Activated naive CD4-positive, alpha-beta T cell treated with anti-CD3 and anti-CD28 coated beads, Interleukin-2, amount 10 ng/mL, durations not matched to agents 7 days and 5 days (primary cell): ENCODE results near the gene C6orf47.

Experiments
- CTCF ChIA-PET: fragments of 350-600 bp; sonication (Branson Sonifier 250); formaldehyde crosslinking; loops from one replicate; lab custom pipeline; 2021; ENCODE audit warnings: antibody characterized with exemption; lab: Charles Lee
- DNase-seq: peaks from one replicate; pipeline ENCODE4 v3.0.0-alpha.2; 2020
- H3K27ac Mint-ChIP-seq: one replicate; pipeline ENCODE4 v1.8.0; 2021; ENCODE audit warnings: mild to moderate bottlenecking, moderate library complexity, mixed read lengths
- H3K27me3 Mint-ChIP-seq: one replicate; pipeline ENCODE4 v1.8.0; 2021; ENCODE audit warnings: mild to moderate bottlenecking, mixed read lengths
- H3K36me3 Mint-ChIP-seq: one replicate; pipeline ENCODE4 v1.8.0; 2021; ENCODE audit warnings: mixed read lengths
- H3K4me1 Mint-ChIP-seq: one replicate; pipeline ENCODE4 v1.8.0; 2021; ENCODE audit warnings: mixed read lengths
- H3K4me3 Mint-ChIP-seq: one replicate; pipeline ENCODE4 v1.8.0; 2021; ENCODE audit warnings: mild to moderate bottlenecking, moderate library complexity, mixed read lengths
- H3K9me3 Mint-ChIP-seq: one replicate; pipeline ENCODE4 v1.8.0; 2021; ENCODE audit warnings: mixed read lengths

Gene C6orf47

DNA sequence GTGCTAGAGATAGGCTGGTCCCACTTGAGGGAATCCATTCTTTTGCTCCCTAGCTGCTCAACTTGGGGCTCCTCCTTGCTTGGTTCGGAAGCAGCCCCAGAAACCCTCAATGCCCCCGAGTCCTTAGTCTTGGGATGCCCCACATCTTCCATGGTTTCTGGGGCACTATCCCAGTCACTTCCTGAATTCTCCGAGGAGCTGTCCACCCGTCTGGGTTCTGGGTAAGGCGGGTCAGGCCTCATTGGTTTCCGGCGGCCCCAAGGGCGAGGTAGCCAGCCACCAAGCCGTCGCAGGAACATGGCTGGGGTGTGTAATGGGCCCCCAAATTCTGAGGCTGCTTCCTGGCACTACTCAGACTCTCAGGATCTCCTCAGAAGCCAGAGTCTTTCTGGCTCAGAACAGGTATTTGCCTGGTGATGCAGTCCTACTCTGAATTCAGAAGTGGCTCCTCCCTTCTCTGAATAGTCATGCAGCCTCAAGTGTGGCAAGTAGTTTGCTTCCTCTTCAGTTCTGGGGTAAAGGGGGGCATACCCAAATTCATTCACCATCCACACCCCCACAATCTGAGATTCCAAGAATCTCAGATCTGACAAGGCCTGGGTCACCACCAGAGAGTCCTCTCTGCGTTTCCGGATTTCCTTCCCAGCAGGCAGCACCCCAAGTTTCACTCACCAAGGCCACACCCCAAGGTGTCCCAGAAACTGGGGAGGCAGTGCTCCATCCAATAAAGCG lies 763 bp downstream of the C6orf47 start:
- peaks cover 72% of the 10 kb centered on the region for H3K36me3 Mint-ChIP-seq
- peak overlapping the region; percentile 90 for H3K4me3 Mint-ChIP-seq
- peaks cover 92% of the 10 kb centered on the region for H3K4me1 Mint-ChIP-seq
- no peaks in the 10 kb centered on the region for H3K27me3 Mint-ChIP-seq
- H3K27ac Mint-ChIP-seq: peak overlapping the region; percentile 92
- H3K9me3 Mint-ChIP-seq: no peaks in the 10 kb centered on the region
- CTCF ChIA-PET: interaction anchor here (0.8 to 1.5 kb wide), 3 partner anchors 170 to 260 kb away, joined by 3 to 4 read pairs (median 3); no protein-coding TSS in a partner anchor
- peak; percentile 62 for DNase-seq

DNA sequence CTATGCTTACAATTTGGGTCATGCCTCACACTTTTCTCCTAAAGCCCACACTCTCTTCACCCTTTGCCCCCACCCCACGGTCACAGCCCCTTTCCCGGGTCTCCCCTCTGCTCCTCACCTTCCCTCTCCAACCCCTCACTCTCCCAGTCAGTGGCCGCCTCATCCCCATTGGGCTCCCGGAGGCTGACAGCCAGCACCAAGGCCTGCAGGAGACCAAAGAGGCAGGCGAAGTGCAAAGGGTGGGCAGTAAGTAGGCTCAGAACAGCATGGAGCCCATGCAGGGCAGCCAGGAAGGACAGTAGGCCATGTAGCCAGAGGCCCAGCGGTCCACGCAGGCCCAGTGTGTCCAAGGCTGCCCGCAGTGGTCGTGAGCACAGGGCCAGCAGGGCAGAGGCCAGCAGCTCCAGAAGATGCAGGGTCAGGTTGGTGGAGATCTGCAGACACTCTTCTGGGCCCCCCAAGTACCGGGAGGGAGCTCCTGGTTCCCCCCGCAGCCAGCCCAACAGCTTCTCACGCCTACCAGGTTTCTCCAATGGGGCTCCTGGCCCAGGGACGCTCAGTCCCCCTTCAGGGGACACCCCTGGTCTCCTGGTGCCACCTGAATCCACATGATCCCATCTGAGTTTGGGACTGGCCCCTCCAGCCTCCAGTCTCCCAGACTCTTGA lies 1.5 kb downstream of the C6orf47 start:
- Mint-ChIP-seq H3K36me3 (peaks cover 65% of the 10 kb centered on the region), H3K27me3 (no peaks in the 10 kb centered on the region), H3K4me3 (peak overlapping the region; percentile 90), H3K9me3 (no peaks in the 10 kb centered on the region), H3K4me1 (peaks cover 88% of the 10 kb centered on the region), H3K27ac (peak overlapping the region; percentile 92)
- DNase-seq: no peak
- CTCF ChIA-PET: interaction anchor here (0.8 to 1.0 kb wide), 2 partner anchors 171 to 259 kb away, joined by 3 read pairs; no protein-coding TSS in a partner anchor

DNA sequence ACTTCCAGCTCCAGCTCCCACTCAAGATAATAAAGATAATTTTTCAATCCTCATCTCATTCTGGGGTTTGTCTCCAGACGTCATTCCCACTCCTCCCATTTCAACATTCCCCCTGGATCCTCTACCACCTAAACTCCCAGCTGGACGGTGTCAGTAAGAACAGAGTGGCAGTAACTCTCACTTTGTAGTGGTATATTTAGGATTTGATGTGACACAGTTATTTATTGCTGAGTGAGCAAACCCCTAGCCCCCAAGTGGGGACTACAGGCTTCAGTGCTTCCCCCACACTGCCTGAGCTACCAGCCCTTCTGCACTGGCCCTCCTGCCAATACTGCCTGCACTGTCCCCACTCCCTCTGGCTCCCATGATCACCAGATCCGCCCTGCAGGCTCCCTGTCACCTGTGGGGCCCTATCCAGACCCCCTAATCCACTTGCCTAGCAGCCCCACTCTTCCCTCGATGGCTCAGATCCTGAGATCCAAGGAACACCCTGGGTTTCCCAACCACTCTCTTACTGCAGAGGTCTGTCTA lies 2.4 kb downstream of the C6orf47 start:
- Mint-ChIP-seq H3K36me3 (peaks cover 56% of the 10 kb centered on the region), H3K4me1 (peaks cover 84% of the 10 kb centered on the region), H3K27me3 (no peaks in the 10 kb centered on the region), H3K4me3 (peak overlapping the region; percentile 57), H3K27ac (peak overlapping the region; percentile 88), H3K9me3 (no peaks in the 10 kb centered on the region)
- DNase-seq: no peak
- CTCF ChIA-PET: interaction anchor here (1.0 to 1.2 kb wide), 2 partner anchors 83 to 109 kb away, joined by 3 read pairs; no protein-coding TSS in a partner anchor

DNA sequence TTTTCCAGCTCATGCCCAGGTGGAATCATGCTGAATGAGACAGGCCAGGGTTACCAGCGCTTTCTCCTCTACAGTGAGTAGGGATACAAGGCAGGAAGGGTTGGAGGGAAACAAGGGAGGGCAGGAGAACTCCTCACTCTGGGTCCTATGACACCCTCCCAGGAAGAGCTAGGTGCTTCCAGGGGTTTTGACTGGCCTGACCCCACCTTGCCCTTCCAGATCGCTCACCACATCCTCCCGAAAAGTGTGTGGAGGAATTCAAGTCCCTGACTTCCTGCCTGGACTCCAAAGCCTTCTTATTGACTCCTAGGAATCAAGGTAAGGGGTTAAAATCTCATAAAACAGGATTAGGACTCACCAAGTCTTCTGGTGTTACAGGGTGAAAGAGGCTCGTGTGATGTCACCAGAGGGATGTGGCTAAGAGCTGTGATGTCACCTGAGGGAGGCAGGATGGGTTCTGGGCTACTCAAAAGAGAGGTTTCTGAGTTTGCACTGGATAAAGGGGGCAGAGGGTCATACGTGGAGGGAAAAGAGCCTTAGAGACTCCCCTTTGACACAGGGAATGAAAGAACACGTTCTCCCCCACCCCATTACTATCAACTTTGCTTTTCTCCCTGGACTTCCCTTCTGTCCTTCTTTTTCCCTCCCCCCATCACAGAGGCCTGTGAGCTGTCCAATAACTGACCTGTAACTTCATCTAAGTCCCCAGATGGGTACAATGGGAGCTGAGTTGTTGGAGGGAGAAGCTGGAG lies 3.0 kb downstream of the C6orf47 start:
- peaks cover 56% of the 10 kb centered on the region for H3K36me3 Mint-ChIP-seq
- no peaks in the 10 kb centered on the region for H3K9me3 Mint-ChIP-seq
- peak overlapping the region; percentile 55 for H3K4me3 Mint-ChIP-seq
- H3K4me1 Mint-ChIP-seq: peaks cover 83% of the 10 kb centered on the region
- DNase-seq: peak; percentile 59
- CTCF ChIA-PET: interaction anchor here (1.0 to 1.2 kb wide), 2 partner anchors 83 to 109 kb away, joined by 3 read pairs; no protein-coding TSS in a partner anchor
- H3K27me3 Mint-ChIP-seq: no peaks in the 10 kb centered on the region
- H3K27ac Mint-ChIP-seq: peak overlapping the region; percentile 88

DNA sequence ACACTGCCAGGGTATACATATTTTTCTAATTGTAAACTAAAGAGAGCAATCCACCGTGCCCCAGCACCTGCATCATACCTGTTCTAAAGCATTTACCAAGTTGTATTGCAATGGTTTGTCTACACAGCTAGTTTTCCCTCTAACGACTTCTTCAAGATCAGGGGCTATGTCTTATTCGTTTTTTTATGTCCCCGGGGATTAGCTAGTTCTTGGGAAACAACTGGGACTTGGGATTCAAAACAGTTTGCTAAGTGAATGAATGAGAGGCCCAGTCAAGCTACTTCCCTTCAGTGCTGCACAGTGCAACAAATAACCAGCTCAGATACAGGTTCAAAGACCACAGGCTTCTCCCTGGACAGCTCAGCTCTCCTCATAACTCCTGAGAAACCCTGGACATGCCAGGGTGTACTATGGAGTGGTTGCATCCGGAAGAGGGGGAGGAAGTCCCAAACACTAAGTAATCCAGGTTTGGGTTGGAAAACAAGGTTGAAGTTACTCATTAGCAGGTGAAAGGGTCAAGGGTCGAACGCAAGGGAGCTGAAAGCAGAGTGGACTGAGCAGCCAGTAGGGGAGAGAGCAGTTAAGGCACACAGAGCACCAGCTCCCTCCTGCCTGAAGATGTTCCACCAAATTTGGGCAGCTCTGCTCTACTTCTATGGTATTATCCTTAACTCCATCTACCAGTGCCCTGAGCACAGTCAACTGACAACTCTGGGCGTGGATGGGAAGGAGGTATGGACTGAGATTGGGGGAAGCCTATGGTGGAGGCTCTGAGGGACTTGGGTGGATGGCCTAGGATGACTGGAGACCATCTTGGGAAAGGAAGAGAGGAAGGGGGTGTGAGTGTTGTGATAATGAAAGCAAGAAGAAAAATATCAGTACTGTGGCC lies 5.0 kb downstream of the C6orf47 start, which contains the start of gene APOM:
TSS of gene APOM (plus strand) at position 546 of the 889 bp plus-strand sequence. CDS start at position 619, 73 bp downstream.
- peaks cover 48% of the 10 kb centered on the region for H3K36me3 Mint-ChIP-seq
- DNase-seq: no peak
- H3K9me3 Mint-ChIP-seq: no peaks in the 10 kb centered on the region
- CTCF ChIA-PET: no interaction called here
- no peaks in the 10 kb centered on the region for H3K27me3 Mint-ChIP-seq
- H3K4me3 Mint-ChIP-seq: no peak within 1 kb of the TSS
- H3K4me1 Mint-ChIP-seq: peaks cover 77% of the 10 kb centered on the region
- H3K27ac Mint-ChIP-seq: peak within 1 kb of the TSS; percentile 81

DNA sequence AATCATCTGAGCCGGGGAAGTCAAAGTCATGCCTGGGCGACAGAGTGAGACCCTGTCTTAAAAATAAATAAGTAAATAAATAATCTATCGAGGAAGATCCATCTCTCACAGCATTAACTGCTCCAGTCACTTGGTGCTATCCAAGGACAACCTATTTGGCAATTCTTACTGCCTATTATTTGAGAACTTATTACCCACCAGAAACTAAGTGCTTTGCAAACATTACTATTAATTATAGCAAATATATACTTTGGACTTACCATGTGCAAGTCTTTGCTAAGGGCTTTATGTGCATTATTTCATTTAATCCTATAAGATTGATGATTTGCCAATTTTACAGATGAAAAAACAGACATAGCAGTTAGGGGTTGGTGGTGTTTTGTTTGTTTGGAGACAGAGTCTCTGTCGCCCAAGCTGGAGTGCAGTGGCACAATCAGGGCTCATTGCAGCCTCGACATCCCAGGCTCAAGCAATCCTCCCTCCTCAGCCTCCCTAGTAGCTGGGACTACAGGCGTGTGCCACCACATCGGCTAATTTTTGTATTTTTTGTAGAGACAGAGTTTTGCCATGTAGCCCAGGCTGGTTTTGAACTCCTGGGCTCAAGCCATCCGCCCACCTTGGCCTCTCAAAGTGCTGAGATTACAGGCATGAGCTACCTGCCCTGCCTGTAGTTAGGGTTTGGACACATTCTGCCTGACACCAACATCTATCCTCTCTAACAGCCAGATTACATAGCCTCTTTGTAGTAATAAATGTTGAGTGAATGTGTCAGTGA lies 5.8 kb downstream of the C6orf47 start:
- no peak for DNase-seq
- CTCF ChIA-PET: interaction anchor here (0.8 to 1.8 kb wide), 2 partner anchors 10 to 316 kb away, joined by 3 to 9 read pairs; partner anchors contain the start of gene GPANK1
- H3K36me3 Mint-ChIP-seq: peaks cover 46% of the 10 kb centered on the region
- no peak overlapping the region for H3K4me3 Mint-ChIP-seq
- H3K27ac Mint-ChIP-seq: no peak overlapping the region
- no peaks in the 10 kb centered on the region for H3K9me3 Mint-ChIP-seq
- peaks cover 75% of the 10 kb centered on the region for H3K4me1 Mint-ChIP-seq
- no peaks in the 10 kb centered on the region for H3K27me3 Mint-ChIP-seq

DNA sequence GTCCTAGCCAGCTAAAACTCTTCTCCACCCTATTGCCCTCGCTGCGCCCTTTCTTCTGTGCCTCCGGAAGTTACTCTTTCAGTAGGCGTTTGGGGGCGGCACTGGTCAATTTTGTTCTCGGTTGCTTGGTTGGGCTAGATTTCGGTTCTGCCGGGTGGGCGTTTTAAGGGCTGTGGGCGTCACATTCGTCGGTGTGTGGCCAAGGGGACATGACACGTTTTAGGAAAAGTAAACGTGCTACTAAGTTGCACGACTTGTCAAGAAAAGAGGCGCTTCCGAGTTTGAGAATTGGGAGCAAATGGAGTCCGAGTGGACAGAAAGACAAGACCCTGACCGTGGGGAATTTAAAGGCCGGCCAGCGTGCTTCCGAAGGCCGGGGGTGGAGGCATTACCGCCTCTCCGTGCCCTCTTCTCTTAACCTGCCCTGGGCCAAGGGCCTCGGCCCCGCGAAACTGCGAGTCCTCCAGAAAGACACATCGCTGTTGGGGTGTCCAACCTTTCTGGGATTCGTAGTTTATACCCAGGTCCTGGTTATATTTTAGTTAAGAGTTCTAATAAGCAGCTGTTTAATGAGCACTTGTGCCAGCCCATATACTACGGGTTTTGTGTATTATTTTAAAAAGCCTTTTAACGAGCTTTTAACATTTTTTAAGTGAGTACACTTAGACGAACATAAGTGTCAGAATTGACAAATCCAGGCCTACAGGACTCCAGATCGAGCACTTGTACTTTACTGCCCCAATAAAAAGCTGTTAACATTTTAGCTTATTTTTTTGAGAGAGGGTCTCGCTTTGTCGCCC lies 7.5 kb downstream of the C6orf47 start:
- H3K27me3 Mint-ChIP-seq: no peaks in the 10 kb centered on the region
- peak overlapping the region; percentile 98 for H3K4me3 Mint-ChIP-seq
- peaks cover 65% of the 10 kb centered on the region for H3K4me1 Mint-ChIP-seq
- no peaks in the 10 kb centered on the region for H3K9me3 Mint-ChIP-seq
- CTCF ChIA-PET: interaction anchor here (0.6 to 2.4 kb wide), 5 partner anchors 11 to 117 kb away, joined by 3 to 9 read pairs (median 4); partner anchors contain the start of gene GPANK1
- H3K27ac Mint-ChIP-seq: peak overlapping the region; percentile 99
- peaks cover 48% of the 10 kb centered on the region for H3K36me3 Mint-ChIP-seq
- peak; percentile 93 for DNase-seq

DNA sequence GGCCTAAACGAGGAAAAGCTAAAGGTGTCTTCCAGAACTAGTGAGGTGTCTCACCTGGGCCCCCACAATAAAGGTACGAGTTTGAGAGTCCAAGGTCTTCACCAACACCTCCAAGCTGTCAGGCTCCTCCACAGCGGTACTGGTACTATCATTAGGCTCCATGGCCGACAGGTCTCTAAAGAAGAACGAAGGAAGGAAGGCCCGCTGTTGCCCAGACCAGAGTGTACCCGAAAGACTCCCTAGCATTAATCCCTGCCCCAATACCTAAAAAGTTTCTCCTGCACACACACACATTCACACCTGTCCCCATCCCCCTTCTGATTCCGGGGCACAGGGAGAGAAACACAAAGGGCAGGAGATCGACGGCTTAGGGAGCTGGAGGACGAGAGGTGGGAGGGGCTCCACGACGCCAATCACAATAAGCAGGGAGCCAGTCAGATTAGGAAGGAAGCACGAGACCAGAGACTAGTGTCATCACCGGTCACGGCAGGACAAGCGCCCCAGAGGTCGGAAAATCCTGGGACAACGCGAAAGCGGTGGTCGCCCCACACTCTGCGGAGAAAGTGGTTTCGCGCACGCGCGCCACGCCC lies 8.9 kb downstream of the C6orf47 start:
- H3K9me3 Mint-ChIP-seq: no peaks in the 10 kb centered on the region
- peak overlapping the region; percentile 98 for H3K4me3 Mint-ChIP-seq
- H3K27ac Mint-ChIP-seq: peak overlapping the region; percentile 99
- no peaks in the 10 kb centered on the region for H3K27me3 Mint-ChIP-seq
- H3K4me1 Mint-ChIP-seq: peaks cover 54% of the 10 kb centered on the region
- peaks cover 54% of the 10 kb centered on the region for H3K36me3 Mint-ChIP-seq
- CTCF ChIA-PET: interaction anchor here (0.7 to 2.4 kb wide), 6 partner anchors 12 to 154 kb away, joined by 3 to 9 read pairs (median 3); partner anchors contain the start of gene ATP6V1G2
- DNase-seq: no peak

DNA sequence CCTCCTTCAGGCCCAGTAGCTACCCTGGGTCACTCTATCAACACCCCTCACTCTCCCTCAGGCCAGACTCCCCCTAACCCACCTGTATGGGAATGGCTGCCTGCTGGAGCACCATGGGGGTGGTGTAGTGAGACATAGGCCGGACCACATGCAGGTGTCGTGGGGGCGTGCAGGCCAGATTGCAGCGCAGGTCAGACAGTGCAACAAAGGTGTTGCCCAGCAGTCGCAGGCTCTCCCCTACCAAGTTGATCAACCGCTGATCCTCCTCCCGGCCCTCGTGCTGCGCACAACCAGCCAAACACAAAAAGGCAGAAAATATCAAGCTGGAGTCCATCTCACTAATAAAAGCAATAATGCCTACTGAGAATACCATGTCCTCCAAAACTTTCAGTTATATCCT lies 15.3 kb downstream of the C6orf47 start:
- Mint-ChIP-seq H3K36me3 (peaks cover 65% of the 10 kb centered on the region), H3K4me1 (peaks cover 14% of the 10 kb centered on the region), H3K9me3 (no peaks in the 10 kb centered on the region), H3K4me3 (no peak overlapping the region), H3K27me3 (no peaks in the 10 kb centered on the region), H3K27ac (no peak overlapping the region)
- CTCF ChIA-PET: no interaction called here
- DNase-seq: no peak

DNA sequence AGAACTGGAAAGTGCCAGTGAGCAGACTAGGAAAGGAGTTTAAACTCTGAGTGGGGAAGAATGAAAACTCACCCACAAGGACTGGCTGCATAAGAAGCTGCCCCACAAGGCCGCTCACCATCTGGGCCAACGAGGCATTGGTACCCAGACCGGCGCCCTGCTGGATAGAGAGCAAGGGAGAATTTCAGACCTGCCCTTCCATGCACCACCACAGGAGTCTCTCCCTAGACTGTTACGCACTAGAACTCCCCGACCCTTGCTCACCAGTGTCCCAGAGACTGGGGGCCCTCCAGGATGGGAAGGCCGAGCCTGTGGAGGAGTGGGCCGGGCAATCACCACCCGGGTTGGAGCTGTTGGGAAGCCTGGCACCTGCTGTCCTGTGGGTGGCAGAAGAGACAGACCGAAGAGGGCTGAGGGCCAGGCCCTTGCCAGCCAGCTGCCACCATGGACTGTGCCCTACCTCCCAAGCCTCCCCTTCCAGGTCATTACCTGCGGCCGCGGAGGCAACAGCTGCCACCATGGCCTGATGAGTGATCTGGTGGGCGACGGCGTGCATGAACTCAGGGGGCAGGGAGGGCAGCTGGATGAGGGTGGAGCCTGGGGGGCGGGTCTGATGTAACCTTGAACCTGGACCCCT lies 16.6 kb downstream of the C6orf47 start:
- H3K27ac Mint-ChIP-seq: no peak overlapping the region

More for the DNA sequence above, 16.6 kb downstream of the C6orf47 start:
- CTCF ChIA-PET: no interaction called here
- Mint-ChIP-seq H3K4me3 (no peak overlapping the region), H3K4me1 (peaks cover 7% of the 10 kb centered on the region), H3K9me3 (no peaks in the 10 kb centered on the region), H3K27me3 (no peaks in the 10 kb centered on the region), H3K36me3 (peaks cover 63% of the 10 kb centered on the region)
- DNase-seq: no peak
